HFF-Myc (cell line): ENCODE data around the gene SDR39U1.
A peak's percentile ranks its signal among the peaks of the same experiment; 100 is the strongest.

Experiments used
- DNase-seq: peaks from one replicate; pipeline ENCODE4 v3.0.0-alpha.2; 2011; ENCODE audit warnings: low read depth; ENCODE audit errors: extremely low read depth
- H3K4me3 ChIP-seq: replicated peaks from 2 replicates; pipeline ENCODE4 v1.5.1; 2011; ENCODE audit warnings: low read depth, mild to moderate bottlenecking, control low read depth, low read length
- CTCF ChIP-seq: IDR thresholded peaks from 2 replicates; pipeline ENCODE4 v1.5.1; 2012; ENCODE audit warnings: mild to moderate bottlenecking, low read depth, low read length, control low read depth; ENCODE audit errors: missing control alignments

SDR39U1 gene

GRCh38 chr14:24414077-24414476 lies 28.5 kb downstream of the SDR39U1 start:
- no peak for DNase-seq
- no peak overlapping the region for H3K4me3 ChIP-seq
- no peak for TF ChIP-seq CTCF

- DNase-seq, result no peak
- TF ChIP-seq CTCF, result peak; percentile 83
- no peak overlapping the region for H3K4me3 ChIP-seq
These were observed 30.9 kb downstream of the SDR39U1 start for GRCh38 chr14:24411443-24412389.

- H3K4me3 ChIP-seq, result no peak overlapping the region
- TF ChIP-seq CTCF, result no peak
- no peak for DNase-seq
These were observed 32.6 kb downstream of the SDR39U1 start for GRCh38 chr14:24409956-24410355.

- no peak overlapping the region for H3K4me3 ChIP-seq
- TF ChIP-seq CTCF, result no peak
- no peak for DNase-seq
These were observed 33.4 kb downstream of the SDR39U1 start for GRCh38 chr14:24409192-24409591.

- no peak for TF ChIP-seq CTCF
- no peak for DNase-seq
These were observed 33.8 kb downstream of the SDR39U1 start for GRCh38 chr14:24408764-24409163.

GRCh38 chr14:24407608-24408325 lies 34.8 kb downstream of the SDR39U1 start:
- no peak for DNase-seq
- no peak overlapping the region for H3K4me3 ChIP-seq
- TF ChIP-seq CTCF, result no peak

More at GRCh38 chr14:24408764-24409163, 33.8 kb downstream of the SDR39U1 start:
- no peak overlapping the region for H3K4me3 ChIP-seq
